ENCODE results near the gene CNPY4.
A peak's percentile ranks its signal among the peaks of the same experiment; 100 is the strongest.

Gene CNPY4

GRCh38 chr7:100154651-100155491 is 35.4 kb downstream of the CNPY4 start:
- H3K36me3 ChIP-seq, result peaks cover 12 to 51% (median 31%) of the 10 kb centered on the region in 3 donors
- no peak for DNase-seq
- H3K27ac ChIP-seq, result no peak overlapping the region
- no peaks in the 10 kb centered on the region for H3K27me3 ChIP-seq
- TF ChIP-seq CTCF (IDR thresholded peaks at IDR 0.05), result no peak
- peaks cover 2 to 28% (median 21%) of the 10 kb centered on the region in 4 donors for H3K4me1 ChIP-seq
- intact Hi-C loops (cut with DNase I; ENCODE audit: low total_unique reads), result no loop called here
- H3K9me3 ChIP-seq, result no peaks in the 10 kb centered on the region
- no peak overlapping the region for H3K4me3 ChIP-seq

GRCh38 chr7:100155553-100156317 is 36.3 kb downstream of the CNPY4 start:
- Histone ChIP-seq H3K9me3 (no peaks in the 10 kb centered on the region), H3K4me3 (no peak overlapping the region), H3K27ac (no peak overlapping the region), H3K27me3 (no peaks in the 10 kb centered on the region), H3K4me1 (peaks cover 0 to 24% (median 18%) of the 10 kb centered on the region in 4 donors), H3K36me3 (peaks cover 12 to 51% (median 31%) of the 10 kb centered on the region in 3 donors)
- TF ChIP-seq CTCF (IDR thresholded peaks at IDR 0.05), result no peak
- DNase-seq, result no peak
- intact Hi-C loops (cut with DNase I; ENCODE audit: low total_unique reads), result no loop called here

- H3K27ac ChIP-seq, result peak overlapping the region in 1 of 2 donors; percentile 71
- H3K4me3 ChIP-seq, result no peak overlapping the region
- intact Hi-C loops (cut with DNase I; ENCODE audit: low total_unique reads), result no loop called here
- no peaks in the 10 kb centered on the region for H3K9me3 ChIP-seq
- H3K36me3 ChIP-seq, result peaks cover 12 to 51% (median 31%) of the 10 kb centered on the region in 3 donors
- DNase-seq, result no peak
- no peaks in the 10 kb centered on the region for H3K27me3 ChIP-seq
- peaks cover 0 to 24% (median 18%) of the 10 kb centered on the region in 4 donors for H3K4me1 ChIP-seq
- TF ChIP-seq CTCF (IDR thresholded peaks at IDR 0.05), result no peak
Measured at GRCh38 chr7:100156331-100157068, 37.1 kb downstream of the CNPY4 start.

- Histone ChIP-seq H3K27ac (peak overlapping the region; percentile 71 to 80), H3K36me3 (peaks cover 12 to 47% (median 31%) of the 10 kb centered on the region in 3 donors), H3K4me3 (no peak overlapping the region), H3K27me3 (no peaks in the 10 kb centered on the region), H3K9me3 (no peaks in the 10 kb centered on the region), H3K4me1 (peaks cover 0 to 24% (median 18%) of the 10 kb centered on the region in 4 donors)
- no peak for DNase-seq
- no peak for TF ChIP-seq CTCF (IDR thresholded peaks at IDR 0.05)
- intact Hi-C loops (cut with DNase I; ENCODE audit: low total_unique reads), result no loop called here
Measured at GRCh38 chr7:100157069-100157333, 37.6 kb downstream of the CNPY4 start.

- intact Hi-C loops (cut with DNase I; ENCODE audit: low total_unique reads), result no loop called here
- TF ChIP-seq CTCF (IDR thresholded peaks at IDR 0.05), result no peak
- peak overlapping the region; percentile 71 to 80 for H3K27ac ChIP-seq
- H3K4me1 ChIP-seq, result peaks cover 0 to 24% (median 18%) of the 10 kb centered on the region in 4 donors
- peaks cover 12 to 43% (median 31%) of the 10 kb centered on the region in 3 donors for H3K36me3 ChIP-seq
- peak overlapping the region; percentile 74 to 87 for H3K4me3 ChIP-seq
- H3K27me3 ChIP-seq, result no peaks in the 10 kb centered on the region
- DNase-seq, result peak in 1 of 2 donors; percentile 51
- no peaks in the 10 kb centered on the region for H3K9me3 ChIP-seq
Measured at GRCh38 chr7:100157334-100158228, 38.1 kb downstream of the CNPY4 start.
